ENCODE data around the gene ZNF678.

DNA sequence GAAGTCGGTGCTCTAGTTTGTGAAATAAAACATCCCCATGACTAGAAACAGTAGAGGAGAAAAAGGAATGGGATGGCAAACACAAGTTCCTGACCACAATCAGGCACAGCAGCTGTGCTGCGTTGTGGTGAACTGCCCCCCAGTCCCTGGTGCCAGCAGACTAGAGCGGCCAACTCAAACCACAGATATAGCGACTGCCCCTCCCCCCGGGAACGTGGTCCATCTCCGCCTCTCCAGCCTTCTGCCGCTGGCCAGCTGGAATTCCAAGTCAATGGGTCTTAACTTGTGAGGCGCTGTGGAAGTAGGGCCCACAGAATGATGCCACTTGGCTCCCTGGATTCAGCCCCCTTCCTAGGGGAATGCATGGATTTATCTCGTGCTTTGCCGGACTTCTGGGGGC is 41.6 kb upstream of the ZNF678 start:
- TF ChIP-seq POLR2A (IDR thresholded peaks at IDR 0.05; ENCODE audit: low read length) (no peak), GATA1 (IDR thresholded peaks at IDR 0.05; ENCODE audit: low read depth, low read length) (no peak)
